WERI-Rb-1 (cell line): ENCODE results near the gene UTRN.
A peak's percentile ranks its signal among the peaks of the same experiment; 100 is the strongest.

Experiments
- DNase-seq: peaks from one replicate; pipeline ENCODE4 v3.0.0-alpha.2; 2020
- H3K27ac ChIP-seq: fragments of 250-450 bp; sonication (Bioruptor Pico); 2 replicates; pipeline ENCODE4 v1.5.1; 2020; ENCODE audit warnings: mild to moderate bottlenecking, moderate library complexity
- H3K27me3 ChIP-seq: fragments of 250-450 bp; sonication (Bioruptor Pico); 2 replicates; pipeline ENCODE4 v1.5.1; 2021; ENCODE audit warnings: mild to moderate bottlenecking, low read depth, moderate library complexity; ENCODE audit not compliant: insufficient read depth, severe bottlenecking
- H3K36me3 ChIP-seq: fragments of 250-450 bp; sonication (Bioruptor Pico); 2 replicates; pipeline ENCODE4 v1.5.1; 2020; ENCODE audit warnings: mild to moderate bottlenecking, moderate library complexity
- H3K4me3 ChIP-seq: 2 replicates; pipeline ENCODE4 v1.5.1; 2011; ENCODE audit warnings: low read depth, mild to moderate bottlenecking, control low read depth, low read length
- H3K9me3 ChIP-seq: fragments of 250-450 bp; sonication (Bioruptor Pico); 2 replicates; pipeline ENCODE4 v1.5.1; 2021; ENCODE audit warnings: mild to moderate bottlenecking, moderate library complexity; ENCODE audit not compliant: severe bottlenecking
- TF ChIP-seq, protein P1 (sequence below): IDR thresholded peaks from 2 replicates; pipeline ENCODE4 v1.5.1; 2011; ENCODE audit warnings: low read depth, mild to moderate bottlenecking, control low read depth, inconsistent platforms, low read length

The UTRN gene

DNA sequence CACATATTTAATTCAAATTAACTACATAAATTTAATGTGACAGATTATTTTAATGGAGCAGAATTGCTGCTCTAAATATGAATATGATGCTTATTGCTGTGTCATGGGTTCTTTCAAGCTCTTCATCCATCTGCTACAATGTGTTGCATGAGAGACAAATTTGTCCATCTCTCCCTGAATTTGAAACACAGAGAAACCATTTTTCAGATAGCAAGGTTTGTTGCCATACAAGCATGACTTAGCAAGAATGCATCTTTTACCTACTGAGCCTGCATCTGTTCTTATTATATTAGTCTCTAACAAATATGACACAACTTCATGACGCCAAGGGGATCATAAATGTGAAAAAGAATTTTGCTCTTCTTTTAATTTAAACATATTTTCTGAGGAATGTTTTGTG is 8.0 kb upstream of the UTRN start:
- H3K9me3 ChIP-seq, result no peaks in the 10 kb centered on the region
- no peak for DNase-seq
- H3K4me3 ChIP-seq, result no peak overlapping the region
- H3K27ac ChIP-seq, result no peak overlapping the region
- TF ChIP-seq, protein P1, sequence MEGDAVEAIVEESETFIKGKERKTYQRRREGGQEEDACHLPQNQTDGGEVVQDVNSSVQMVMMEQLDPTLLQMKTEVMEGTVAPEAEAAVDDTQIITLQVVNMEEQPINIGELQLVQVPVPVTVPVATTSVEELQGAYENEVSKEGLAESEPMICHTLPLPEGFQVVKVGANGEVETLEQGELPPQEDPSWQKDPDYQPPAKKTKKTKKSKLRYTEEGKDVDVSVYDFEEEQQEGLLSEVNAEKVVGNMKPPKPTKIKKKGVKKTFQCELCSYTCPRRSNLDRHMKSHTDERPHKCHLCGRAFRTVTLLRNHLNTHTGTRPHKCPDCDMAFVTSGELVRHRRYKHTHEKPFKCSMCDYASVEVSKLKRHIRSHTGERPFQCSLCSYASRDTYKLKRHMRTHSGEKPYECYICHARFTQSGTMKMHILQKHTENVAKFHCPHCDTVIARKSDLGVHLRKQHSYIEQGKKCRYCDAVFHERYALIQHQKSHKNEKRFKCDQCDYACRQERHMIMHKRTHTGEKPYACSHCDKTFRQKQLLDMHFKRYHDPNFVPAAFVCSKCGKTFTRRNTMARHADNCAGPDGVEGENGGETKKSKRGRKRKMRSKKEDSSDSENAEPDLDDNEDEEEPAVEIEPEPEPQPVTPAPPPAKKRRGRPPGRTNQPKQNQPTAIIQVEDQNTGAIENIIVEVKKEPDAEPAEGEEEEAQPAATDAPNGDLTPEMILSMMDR, result no peak
- H3K27me3 ChIP-seq, result no peaks in the 10 kb centered on the region
- H3K36me3 ChIP-seq, result no peaks in the 10 kb centered on the region

GRCh38 chr6:144277605-144278227 is 7.4 kb upstream of the UTRN start:
- H3K36me3 ChIP-seq, result no peaks in the 10 kb centered on the region
- no peaks in the 10 kb centered on the region for H3K9me3 ChIP-seq
- DNase-seq, result no peak
- no peaks in the 10 kb centered on the region for H3K27me3 ChIP-seq
- H3K4me3 ChIP-seq, result no peak overlapping the region
- no peak overlapping the region for H3K27ac ChIP-seq
- TF ChIP-seq, protein P1, result no peak

DNA sequence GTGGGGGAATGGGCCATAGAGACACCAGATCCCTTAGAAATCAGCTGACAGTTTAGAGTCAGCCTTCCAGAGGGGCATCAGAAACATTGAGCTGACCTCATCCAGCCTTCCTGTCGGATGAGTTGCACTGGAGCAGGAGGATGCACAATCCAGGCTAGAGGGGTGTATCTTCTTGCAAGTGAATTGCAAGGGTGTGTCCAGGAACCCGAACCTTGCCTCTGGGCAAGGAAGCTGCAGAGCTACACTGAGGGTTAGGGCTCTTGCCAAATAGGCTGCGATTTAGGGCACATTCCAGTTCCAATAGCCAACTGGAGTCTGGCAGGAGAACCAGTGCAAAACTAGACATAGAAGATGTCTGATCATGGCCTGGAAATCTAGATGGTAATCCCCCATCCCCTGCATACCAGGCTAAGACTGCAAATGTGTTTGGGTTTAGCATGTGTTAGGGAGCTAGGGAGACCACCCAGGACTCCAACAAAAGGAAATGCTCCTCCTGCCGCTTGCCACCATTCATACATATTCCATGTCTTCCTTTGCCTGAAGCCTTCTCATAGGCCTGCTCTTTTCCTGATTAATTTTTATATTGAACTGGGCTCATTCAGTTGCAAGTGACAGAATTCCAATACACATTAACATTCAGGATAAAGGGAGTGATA is 6.3 kb upstream of the UTRN start:
- Histone ChIP-seq H3K9me3 (no peaks in the 10 kb centered on the region), H3K27ac (no peak overlapping the region), H3K27me3 (no peaks in the 10 kb centered on the region), H3K36me3 (no peaks in the 10 kb centered on the region), H3K4me3 (no peak overlapping the region)
- TF ChIP-seq, protein P1, result no peak
- no peak for DNase-seq

DNA sequence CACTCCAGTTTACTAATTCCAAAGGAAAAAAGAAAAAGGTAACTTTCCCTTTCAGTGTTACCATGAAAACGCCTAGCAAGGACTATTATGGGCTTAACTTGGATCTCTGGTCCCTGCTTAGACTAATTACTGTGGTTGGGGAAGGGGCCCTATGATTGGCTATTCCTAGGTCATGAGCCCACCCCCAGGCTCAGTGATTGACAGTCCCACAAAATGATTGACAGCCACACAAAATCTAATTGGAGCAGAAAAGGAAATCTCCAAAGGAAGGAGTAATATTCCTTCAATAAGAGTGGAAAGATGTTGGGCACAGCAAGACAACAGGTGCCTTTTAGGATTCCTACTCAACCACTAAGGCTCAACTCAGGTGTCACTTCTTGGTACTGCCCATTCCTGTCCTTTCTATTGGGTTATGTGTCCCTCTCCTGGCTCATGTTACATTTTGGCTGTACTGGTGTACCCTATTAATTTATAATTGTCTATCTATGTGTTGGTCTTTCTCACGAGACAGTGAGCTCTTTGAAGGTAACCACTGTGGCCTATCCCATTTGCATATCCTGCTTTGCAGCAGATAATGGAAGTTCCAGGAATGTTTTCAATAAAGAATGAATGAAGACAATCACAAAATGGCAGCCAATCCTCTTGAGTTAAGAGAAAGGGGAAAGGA is 5.5 kb upstream of the UTRN start:
- TF ChIP-seq, protein P1, result no peak
- no peak overlapping the region for H3K27ac ChIP-seq

DNA sequence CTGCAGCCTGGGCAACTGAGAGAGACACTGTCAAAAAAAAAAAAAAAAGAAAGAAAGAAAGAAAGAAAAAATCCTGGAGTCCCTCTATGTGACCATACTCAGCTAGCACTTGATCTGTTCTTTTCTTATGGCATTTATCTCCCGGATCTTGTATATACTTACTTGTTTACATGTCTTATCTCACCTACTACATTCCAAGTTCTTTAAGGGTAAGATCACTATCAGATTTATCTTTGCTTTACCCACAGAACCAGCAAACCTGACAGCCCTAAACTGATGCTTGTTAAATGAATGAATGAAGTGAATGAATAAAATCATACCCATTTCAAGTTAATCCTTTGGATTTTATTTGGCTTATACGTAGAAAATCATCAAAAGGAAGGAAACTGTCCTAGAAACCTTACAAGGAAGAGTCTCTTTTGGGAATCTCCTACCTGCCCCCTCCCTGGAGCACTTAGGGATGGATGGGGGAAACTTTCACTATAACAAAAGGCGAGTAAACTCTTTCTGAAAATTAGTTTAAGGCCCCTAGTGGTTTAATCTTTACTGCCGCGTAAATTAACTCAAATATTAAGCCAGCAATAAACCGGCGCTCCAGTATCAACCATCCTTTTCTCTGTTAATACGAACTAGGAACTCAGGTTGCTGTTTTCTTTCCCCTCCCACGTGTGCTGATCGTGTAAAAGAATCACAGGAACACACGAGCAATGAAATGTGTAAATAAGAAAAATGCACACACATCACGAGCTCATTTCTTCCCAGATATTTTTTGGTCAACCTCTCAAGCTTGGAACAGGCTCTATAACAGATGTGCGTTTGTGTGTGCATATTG is 1.3 kb upstream of the UTRN start:
- Histone ChIP-seq H3K27ac (no peak overlapping the region), H3K27me3 (no peaks in the 10 kb centered on the region), H3K36me3 (no peaks in the 10 kb centered on the region), H3K4me3 (peak overlapping the region; percentile 77), H3K9me3 (no peaks in the 10 kb centered on the region)
- TF ChIP-seq, protein P1, result no peak
- no peak for DNase-seq

More for the DNA sequence above, 5.5 kb upstream of the UTRN start:
- Histone ChIP-seq H3K9me3 (no peaks in the 10 kb centered on the region), H3K4me3 (no peak overlapping the region), H3K27me3 (no peaks in the 10 kb centered on the region), H3K36me3 (no peaks in the 10 kb centered on the region)
- no peak for DNase-seq
